H4 (cell line): Measurements from ENCODE around the gene RSPH1. TPM values are rescaled to one million over a fixed set of nuclear protein-coding genes. Genes with fewer than 3 reads are reported as not detected.

ENCODE experiments used
- DNase-seq: peaks from one replicate; pipeline ENCODE4 v3.0.0-alpha.2; 2015; ENCODE audit warnings: low spot score
- total RNA-seq: library from RNA; depleted of rRNA; stranded (reverse); fragments of >200 nt; shearing (Covaris generic); gene quantifications from 2 replicates; pipeline ENCODE4 v1.2.3, GENCODE V29; 2014

Gene RSPH1
- total RNA-seq, 1 experiment from 2014 or later = not detected

GRCh38 chr21:42513985-42514882, 18.2 kb upstream of the RSPH1 start:
- no peak for DNase-seq

GRCh38 chr21:42513151-42513984, 17.3 kb upstream of the RSPH1 start, which contains the start of gene SLC37A1:
SLC37A1 (plus strand) TSS chr21:42513852; CDS start chr21:42518455, 4,603 bp downstream.
- DNase-seq = no peak

- no peak for DNase-seq
These were observed 16.5 kb upstream of the RSPH1 start for GRCh38 chr21:42512346-42513034.

GRCh38 chr21:42509244-42509643, 13.2 kb upstream of the RSPH1 start:
- no peak for DNase-seq

- no peak for DNase-seq
These were observed 12.3 kb upstream of the RSPH1 start for GRCh38 chr21:42508371-42508770.

- DNase-seq = no peak
These were observed 11.4 kb upstream of the RSPH1 start for GRCh38 chr21:42507418-42507817.

GRCh38 chr21:42505090-42505726, 9.2 kb upstream of the RSPH1 start:
- DNase-seq = no peak

GRCh38 chr21:42503711-42504110, 7.7 kb upstream of the RSPH1 start:
- DNase-seq = no peak

- DNase-seq = no peak
These were observed 4.7 kb upstream of the RSPH1 start for GRCh38 chr21:42500736-42501135.

- DNase-seq = no peak
These were observed 4.2 kb upstream of the RSPH1 start for GRCh38 chr21:42500225-42500624.

- no peak for DNase-seq
These were observed 3.6 kb upstream of the RSPH1 start for GRCh38 chr21:42499444-42500112.

- no peak for DNase-seq
These were observed 2.0 kb upstream of the RSPH1 start for GRCh38 chr21:42498012-42498411.

GRCh38 chr21:42496839-42497202, 797 bp upstream of the RSPH1 start:
- DNase-seq = no peak

GRCh38 chr21:42495765-42496119, 282 bp downstream of the RSPH1 start:
- no peak for DNase-seq

- DNase-seq = no peak
These were observed 997 bp downstream of the RSPH1 start for GRCh38 chr21:42495027-42495426.

- no peak for DNase-seq
These were observed 2.6 kb downstream of the RSPH1 start for GRCh38 chr21:42493109-42494060.

GRCh38 chr21:42492201-42492600, 3.8 kb downstream of the RSPH1 start:
- no peak for DNase-seq

GRCh38 chr21:42491328-42491727, 4.7 kb downstream of the RSPH1 start:
- no peak for DNase-seq

- DNase-seq = no peak
These were observed 5.3 kb downstream of the RSPH1 start for GRCh38 chr21:42490720-42491119.

GRCh38 chr21:42489991-42490390, 6.0 kb downstream of the RSPH1 start:
- DNase-seq = no peak
